SJCRH30 (cell line): ENCODE measurements around the gene OR51B6. TPM values are rescaled to one million over a fixed set of nuclear protein-coding genes. Genes with fewer than 3 reads are reported as not detected.

Experiments used
- DNase-seq, 2 experiments: peaks; one replicate each; pipeline ENCODE4 v3.0.0-alpha.2; 2015 to 2020
- H3K27ac ChIP-seq: fragments of 250-450 bp; sonication (Bioruptor Pico); 2 replicates; pipeline ENCODE4 v1.5.1; 2020; ENCODE audit warnings: mild to moderate bottlenecking, moderate library complexity
- H3K27me3 ChIP-seq: fragments of 250-450 bp; sonication (Bioruptor Pico); 2 replicates; pipeline ENCODE4 v1.5.1; 2020; ENCODE audit warnings: mild to moderate bottlenecking, moderate library complexity
- H3K36me3 ChIP-seq: fragments of 250-450 bp; sonication (Bioruptor Pico); 2 replicates; pipeline ENCODE4 v1.5.1; 2020; ENCODE audit warnings: mild to moderate bottlenecking, moderate library complexity
- H3K4me1 ChIP-seq: fragments of 250-450 bp; sonication (Bioruptor Pico); 2 replicates; pipeline ENCODE4 v1.5.1; 2020; ENCODE audit warnings: mild to moderate bottlenecking, moderate library complexity
- H3K4me3 ChIP-seq: fragments of 250-450 bp; sonication (Bioruptor Pico); 2 replicates; pipeline ENCODE4 v1.5.1; 2020; ENCODE audit warnings: mild to moderate bottlenecking, moderate library complexity
- H3K9me3 ChIP-seq: fragments of 250-450 bp; sonication (Bioruptor Pico); replicated peaks from 2 replicates; pipeline ENCODE4 v1.5.1; 2020; ENCODE audit warnings: mild to moderate bottlenecking, moderate library complexity
- total RNA-seq: library from RNA; depleted of rRNA; stranded (reverse); fragments of >200 nt; shearing (Covaris generic); gene quantifications from 2 replicates; pipeline ENCODE4 v1.2.3, GENCODE V29; 2014; rRNA removed

The OR51B6 gene
- total RNA-seq, 1 experiment from 2014 or later, result not detected

DNA sequence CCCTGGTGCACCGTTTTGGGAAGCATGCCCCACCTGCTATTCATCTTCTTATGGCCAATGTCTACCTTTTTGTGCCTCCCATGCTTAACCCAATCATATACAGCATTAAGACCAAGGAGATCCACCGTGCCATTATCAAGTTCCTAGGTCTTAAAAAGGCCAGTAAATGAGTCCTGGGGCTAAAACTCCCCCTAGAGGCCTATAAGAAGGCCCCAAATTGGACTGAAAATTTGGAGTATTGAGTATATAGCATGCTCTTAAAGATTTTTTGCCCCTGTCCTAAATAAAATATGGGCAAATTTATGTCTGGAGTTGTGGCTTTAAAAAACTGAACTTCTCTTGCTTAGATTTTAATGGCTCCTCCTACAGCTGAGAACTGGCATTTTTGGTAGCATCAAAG is 38.9 kb downstream of the OR51B6 start:
- Histone ChIP-seq H3K4me1 (no peaks in the 10 kb centered on the region), H3K9me3 (no peaks in the 10 kb centered on the region), H3K36me3 (no peaks in the 10 kb centered on the region), H3K27ac (no peak overlapping the region), H3K27me3 (no peaks in the 10 kb centered on the region), H3K4me3 (no peak overlapping the region)
- DNase-seq, result no peak

- Histone ChIP-seq H3K27ac (no peak overlapping the region), H3K4me3 (no peak overlapping the region), H3K9me3 (no peaks in the 10 kb centered on the region), H3K36me3 (no peaks in the 10 kb centered on the region), H3K27me3 (no peaks in the 10 kb centered on the region), H3K4me1 (no peaks in the 10 kb centered on the region)
- no peak for DNase-seq
Measured at GRCh38 chr11:5394091-5394490, 42.8 kb downstream of the OR51B6 start.

- Histone ChIP-seq H3K9me3 (no peaks in the 10 kb centered on the region), H3K27ac (no peak overlapping the region), H3K27me3 (no peaks in the 10 kb centered on the region), H3K36me3 (no peaks in the 10 kb centered on the region), H3K4me3 (no peak overlapping the region), H3K4me1 (no peaks in the 10 kb centered on the region)
- no peak for DNase-seq
Measured at GRCh38 chr11:5398936-5399335, 47.6 kb downstream of the OR51B6 start.

Other genes starting within 250 kb of the OR51B6 start
- gene OR52A5, start 213.2 kb upstream of the OR51B6 start, total RNA-seq, result not detected in 2 replicates
- not detected in 2 replicates for gene OR52A1, start 196.8 kb upstream of the OR51B6 start, total RNA-seq
- gene OR51V1, start 150.8 kb upstream of the OR51B6 start, total RNA-seq, result not detected in 2 replicates
- not detected in 2 replicates for gene HBB, start 124.4 kb upstream of the OR51B6 start, total RNA-seq
- not detected in 2 replicates for gene HBD, start 117.0 kb upstream of the OR51B6 start, total RNA-seq
- gene HBG1, start 101.7 kb upstream of the OR51B6 start, total RNA-seq, result not detected in 2 replicates
- gene HBG2, start 96.7 kb upstream of the OR51B6 start, total RNA-seq, result not detected in 2 replicates
- 0.26 TPM in 1 of 2 replicates, not detected in the other for gene HBE1, start 81.6 kb upstream of the OR51B6 start, total RNA-seq
- gene OR51B4, start 49.6 kb upstream of the OR51B6 start, total RNA-seq, result not detected in 2 replicates
- gene OR51B2, start 27.2 kb upstream of the OR51B6 start, total RNA-seq, result not detected in 2 replicates
- gene OR51B5, start 8.0 kb upstream of the OR51B6 start, total RNA-seq, result 0.28 TPM in 1 of 2 replicates, not detected in the other
- not detected in 2 replicates for gene OR51M1, start 32.3 kb downstream of the OR51B6 start, total RNA-seq
- not detected in 2 replicates for gene OR51Q1, start 70.6 kb downstream of the OR51B6 start, total RNA-seq
- gene OR51I1, start 90.0 kb downstream of the OR51B6 start, total RNA-seq, result not detected in 2 replicates
- not detected in 2 replicates for gene OR51I2, start 97.8 kb downstream of the OR51B6 start, total RNA-seq
- gene OR52D1, start 137.2 kb downstream of the OR51B6 start, total RNA-seq, result not detected in 2 replicates
- gene UBQLN3, start 158.4 kb downstream of the OR51B6 start, total RNA-seq, result not detected in 2 replicates
- not detected in 2 replicates for gene UBQLNL, start 165.2 kb downstream of the OR51B6 start, total RNA-seq
- gene OR52H1, start 197.0 kb downstream of the OR51B6 start, total RNA-seq, result not detected in 2 replicates
- gene OR52B6, start 229.4 kb downstream of the OR51B6 start, total RNA-seq, result not detected in 2 replicates
- gene TRIM6, start 245.1 kb downstream of the OR51B6 start, total RNA-seq, result not detected in 2 replicates